ENCODE measurements around the gene ZNF385D. TPM values are rescaled to one million over a fixed set of nuclear protein-coding genes. Genes with fewer than 3 reads are reported as not detected.
"Not testable (repeated sequence)": the region's sequence is repeated elsewhere in the genome, so short reads cannot be mapped to it uniquely, and the experiment has no call there.

ZNF385D gene
- total RNA-seq, 1 donor from 2014 or later = 2.1 TPM

GRCh38 chr3:21500834-21501233, 250.2 kb downstream of the ZNF385D start:
- no peak overlapping the region for H3K4me3 Mint-ChIP-seq
- peaks cover 12% of the 10 kb centered on the region for H3K4me1 Mint-ChIP-seq
- no peak overlapping the region for H3K27ac Mint-ChIP-seq (ENCODE audit: unreplicated experiment)
- no peaks in the 10 kb centered on the region for H3K9me3 Mint-ChIP-seq
- no peaks in the 10 kb centered on the region for H3K27me3 Mint-ChIP-seq (ENCODE audit: low read depth)
- H3K36me3 Mint-ChIP-seq (ENCODE audit: low read depth) = no peaks in the 10 kb centered on the region
- DNase-seq (ENCODE audit: low read depth, low spot score) = no peak
- no peak for TF ChIP-seq CTCF (conservative IDR thresholded peaks at IDR 0.05)

GRCh38 chr3:21490671-21491070, 260.3 kb downstream of the ZNF385D start:
- H3K27ac Mint-ChIP-seq (ENCODE audit: unreplicated experiment); DNase-seq (ENCODE audit: low read depth, low spot score); H3K4me3 Mint-ChIP-seq; H3K36me3 Mint-ChIP-seq (ENCODE audit: low read depth); H3K4me1 Mint-ChIP-seq; H3K9me3 Mint-ChIP-seq; H3K27me3 Mint-ChIP-seq (ENCODE audit: low read depth): not testable (repeated sequence)

GRCh38 chr3:21487520-21487919, 263.5 kb downstream of the ZNF385D start:
- Mint-ChIP-seq H3K9me3 (no peaks in the 10 kb centered on the region), H3K27ac (ENCODE audit: unreplicated experiment) (no peak overlapping the region), H3K4me1 (no peaks in the 10 kb centered on the region), H3K27me3 (ENCODE audit: low read depth) (no peaks in the 10 kb centered on the region), H3K4me3 (no peak overlapping the region), H3K36me3 (ENCODE audit: low read depth) (no peaks in the 10 kb centered on the region)
- no peak for TF ChIP-seq CTCF (conservative IDR thresholded peaks at IDR 0.05)
- DNase-seq (ENCODE audit: low read depth, low spot score) = no peak

GRCh38 chr3:21486024-21486935, 264.7 kb downstream of the ZNF385D start:
- not testable (repeated sequence) for H3K36me3 Mint-ChIP-seq (ENCODE audit: low read depth); DNase-seq (ENCODE audit: low read depth, low spot score); H3K27ac Mint-ChIP-seq (ENCODE audit: unreplicated experiment); H3K27me3 Mint-ChIP-seq (ENCODE audit: low read depth); H3K4me1 Mint-ChIP-seq; H3K9me3 Mint-ChIP-seq; H3K4me3 Mint-ChIP-seq

- Mint-ChIP-seq H3K4me1 (no peaks in the 10 kb centered on the region), H3K36me3 (ENCODE audit: low read depth) (no peaks in the 10 kb centered on the region), H3K27me3 (ENCODE audit: low read depth) (no peaks in the 10 kb centered on the region), H3K27ac (ENCODE audit: unreplicated experiment) (no peak overlapping the region), H3K9me3 (no peaks in the 10 kb centered on the region), H3K4me3 (no peak overlapping the region)
- DNase-seq (ENCODE audit: low read depth, low spot score) = no peak
- no peak for TF ChIP-seq CTCF (conservative IDR thresholded peaks at IDR 0.05)
Observed at GRCh38 chr3:21484828-21485144, 266.2 kb downstream of the ZNF385D start.

- no peaks in the 10 kb centered on the region for H3K9me3 Mint-ChIP-seq
- peak; percentile 65 for TF ChIP-seq CTCF (conservative IDR thresholded peaks at IDR 0.05)
Observed at GRCh38 chr3:21484057-21484827, 266.8 kb downstream of the ZNF385D start.

More at GRCh38 chr3:21484057-21484827, 266.8 kb downstream of the ZNF385D start:
- no peaks in the 10 kb centered on the region for H3K4me1 Mint-ChIP-seq
- H3K27me3 Mint-ChIP-seq (ENCODE audit: low read depth) = no peaks in the 10 kb centered on the region
- H3K4me3 Mint-ChIP-seq = no peak overlapping the region
- DNase-seq (ENCODE audit: low read depth, low spot score) = peak; percentile 53
- H3K36me3 Mint-ChIP-seq (ENCODE audit: low read depth) = no peaks in the 10 kb centered on the region
- no peak overlapping the region for H3K27ac Mint-ChIP-seq (ENCODE audit: unreplicated experiment)
